NCI-H128 (cell line): ENCODE measurements around the gene YWHAB.

Experiments used
- DNase-seq: peaks from one replicate; lab custom pipeline; 2025; ENCODE audit not compliant: unreplicated experiment; lab: John Stamatoyannopoulos, UW

Gene YWHAB

DNA sequence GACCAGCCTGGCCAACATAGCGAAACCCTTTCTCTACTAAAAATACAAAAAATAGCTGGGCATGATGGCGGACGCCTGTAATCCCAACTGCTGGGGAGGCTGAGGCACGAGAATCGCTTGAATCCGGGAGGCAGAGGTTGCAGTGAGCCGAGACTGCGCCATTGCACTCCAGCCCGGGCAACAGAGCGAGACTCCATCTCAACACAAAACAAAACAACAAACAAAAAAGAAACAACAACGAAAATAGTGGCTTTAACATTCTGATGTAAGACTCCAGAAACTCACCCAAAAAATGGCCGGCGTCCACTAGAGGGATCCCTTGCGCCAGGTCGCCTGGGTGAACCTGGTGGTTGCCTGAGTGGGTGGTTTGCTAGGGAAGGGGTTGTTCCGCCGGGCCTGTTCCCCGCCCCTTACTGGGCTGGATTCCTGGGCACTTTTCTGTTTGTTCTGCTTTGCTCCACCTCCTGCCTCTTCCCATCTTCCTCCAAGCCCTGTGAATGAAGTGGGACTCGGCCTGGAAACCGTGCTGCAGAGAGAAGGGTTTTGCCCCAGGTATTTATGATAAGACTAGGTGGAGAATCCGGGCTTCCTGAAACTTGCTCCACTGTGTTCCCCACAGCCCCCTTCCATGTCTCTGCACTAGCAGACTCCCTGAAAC is 25.9 kb downstream of the YWHAB start:
- DNase-seq, result no peak

DNA sequence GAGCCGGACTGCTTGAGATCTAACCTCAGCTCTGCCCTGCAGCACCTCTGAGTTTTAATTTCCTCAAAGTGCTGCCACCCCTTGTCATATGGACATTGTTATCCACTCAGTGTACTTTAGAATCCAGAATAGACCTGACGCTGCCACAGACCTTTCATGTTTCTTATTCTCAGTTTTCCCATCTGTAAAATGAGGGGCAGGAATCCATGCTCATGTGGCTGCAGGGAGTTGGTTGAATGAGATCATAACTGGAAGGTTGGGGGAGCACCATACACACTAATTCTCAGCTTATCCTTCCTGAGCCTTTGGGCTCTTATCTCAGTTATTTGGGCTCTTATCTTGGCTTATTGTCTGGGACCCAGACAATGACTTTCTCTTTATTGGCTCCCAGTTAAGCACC is 26.7 kb downstream of the YWHAB start:
- DNase-seq, result no peak

GRCh38 chr20:44914924-44915323 is 29.4 kb downstream of the YWHAB start:
- no peak for DNase-seq

GRCh38 chr20:44916586-44916985 is 31.1 kb downstream of the YWHAB start:
- DNase-seq, result no peak

GRCh38 chr20:44917399-44917798 is 31.9 kb downstream of the YWHAB start:
- DNase-seq, result no peak

DNA sequence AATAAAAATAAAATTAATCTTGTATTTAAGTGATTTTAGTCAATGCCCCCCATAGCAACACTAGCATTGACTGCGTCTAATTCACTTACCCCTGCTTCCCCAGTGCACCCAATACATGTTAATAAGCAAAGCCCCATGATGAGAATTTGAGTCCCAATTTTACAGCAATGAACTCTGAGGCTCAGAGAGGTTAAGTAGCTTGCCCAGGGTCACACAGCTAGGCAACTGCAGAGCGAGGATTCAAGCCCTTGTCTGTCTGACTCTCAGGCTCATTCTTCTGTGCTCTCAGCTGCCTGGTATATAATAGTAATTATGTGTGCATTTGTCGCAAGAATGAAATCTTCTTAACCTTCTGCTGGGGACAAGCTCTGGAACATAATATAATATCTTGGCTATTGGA is 32.8 kb downstream of the YWHAB start:
- DNase-seq, result no peak

GRCh38 chr20:44918761-44919160 is 33.3 kb downstream of the YWHAB start:
- no peak for DNase-seq

DNA sequence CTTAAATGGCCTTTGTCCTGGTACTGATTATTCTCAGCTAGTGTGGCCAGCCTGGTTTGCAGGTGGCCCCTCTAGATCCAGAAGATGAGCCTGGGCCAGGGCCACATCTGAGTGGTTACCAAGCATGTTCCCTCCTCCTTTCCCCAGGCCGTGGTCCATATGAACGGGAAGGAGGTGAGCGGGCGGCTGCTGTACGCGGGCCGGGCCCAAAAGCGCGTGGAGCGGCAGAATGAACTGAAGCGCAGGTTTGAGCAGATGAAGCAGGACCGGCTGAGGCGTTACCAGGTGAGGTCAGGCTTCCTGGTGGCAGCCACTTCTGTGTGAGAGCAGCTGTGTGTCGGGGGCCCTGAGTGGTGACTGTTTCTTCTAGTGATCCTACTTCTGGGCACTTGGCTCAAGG is 35.9 kb downstream of the YWHAB start:
- DNase-seq, result no peak

- no peak for DNase-seq
These were observed 39.0 kb downstream of the YWHAB start for GRCh38 chr20:44924541-44924940.

- DNase-seq, result no peak
These were observed 43.1 kb downstream of the YWHAB start for GRCh38 chr20:44928595-44928994.

DNA sequence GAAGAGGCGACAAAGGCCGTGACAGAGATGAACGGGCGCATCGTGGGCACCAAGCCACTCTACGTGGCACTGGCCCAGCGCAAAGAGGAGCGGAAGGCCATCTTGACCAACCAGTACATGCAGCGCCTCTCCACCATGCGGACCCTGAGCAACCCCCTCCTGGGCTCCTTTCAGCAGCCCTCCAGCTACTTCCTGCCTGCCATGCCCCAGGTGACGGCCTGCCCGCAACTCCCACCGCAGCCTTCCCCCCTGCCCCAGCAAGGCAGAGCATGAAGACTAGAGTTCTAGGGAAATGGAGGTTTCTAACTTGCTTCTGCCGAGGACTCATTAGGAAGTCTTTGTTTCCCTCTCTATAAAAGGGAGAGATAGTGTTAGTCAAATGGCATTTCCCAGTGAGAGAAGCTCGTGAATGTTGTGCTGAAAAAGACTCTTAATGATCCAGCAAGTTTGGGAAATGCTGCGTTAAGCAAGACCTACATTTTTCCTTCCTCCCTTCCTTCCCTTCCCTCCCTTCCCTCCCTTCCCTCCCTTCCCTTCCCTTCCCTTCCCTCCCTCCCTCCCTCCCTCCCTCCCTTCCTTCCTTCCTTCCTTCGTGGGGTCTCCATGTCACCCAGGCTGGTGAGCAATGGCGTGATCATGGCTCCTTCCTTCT is 45.1 kb downstream of the YWHAB start:
- DNase-seq, result no peak

DNA sequence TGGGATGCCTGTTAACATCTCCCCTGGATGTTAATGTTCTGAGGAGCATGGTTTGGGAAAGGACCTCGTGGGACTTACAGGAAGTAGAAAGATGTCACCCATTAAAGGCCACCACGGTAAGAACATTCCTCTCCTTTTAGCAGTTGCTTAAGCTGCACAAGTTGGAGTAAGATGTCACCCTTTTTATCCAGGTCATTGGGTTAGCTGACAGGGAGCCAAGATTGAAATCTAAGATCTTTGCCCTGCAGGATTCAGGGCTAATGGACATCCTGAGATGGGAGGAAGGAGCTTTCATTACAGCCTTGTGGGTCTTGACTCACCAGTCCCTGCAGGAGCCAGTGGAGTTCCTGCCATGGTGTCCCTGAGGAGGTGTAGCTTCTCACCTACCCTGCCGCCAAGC is 46.4 kb downstream of the YWHAB start:
- no peak for DNase-seq

GRCh38 chr20:44932916-44933315 is 47.4 kb downstream of the YWHAB start:
- DNase-seq, result no peak

GRCh38 chr20:44936510-44936909 is 51.0 kb downstream of the YWHAB start:
- no peak for DNase-seq

- DNase-seq, result no peak
These were observed 53.1 kb downstream of the YWHAB start for GRCh38 chr20:44938637-44939036.

GRCh38 chr20:44941120-44941691 is 55.7 kb downstream of the YWHAB start:
- no peak for DNase-seq

DNA sequence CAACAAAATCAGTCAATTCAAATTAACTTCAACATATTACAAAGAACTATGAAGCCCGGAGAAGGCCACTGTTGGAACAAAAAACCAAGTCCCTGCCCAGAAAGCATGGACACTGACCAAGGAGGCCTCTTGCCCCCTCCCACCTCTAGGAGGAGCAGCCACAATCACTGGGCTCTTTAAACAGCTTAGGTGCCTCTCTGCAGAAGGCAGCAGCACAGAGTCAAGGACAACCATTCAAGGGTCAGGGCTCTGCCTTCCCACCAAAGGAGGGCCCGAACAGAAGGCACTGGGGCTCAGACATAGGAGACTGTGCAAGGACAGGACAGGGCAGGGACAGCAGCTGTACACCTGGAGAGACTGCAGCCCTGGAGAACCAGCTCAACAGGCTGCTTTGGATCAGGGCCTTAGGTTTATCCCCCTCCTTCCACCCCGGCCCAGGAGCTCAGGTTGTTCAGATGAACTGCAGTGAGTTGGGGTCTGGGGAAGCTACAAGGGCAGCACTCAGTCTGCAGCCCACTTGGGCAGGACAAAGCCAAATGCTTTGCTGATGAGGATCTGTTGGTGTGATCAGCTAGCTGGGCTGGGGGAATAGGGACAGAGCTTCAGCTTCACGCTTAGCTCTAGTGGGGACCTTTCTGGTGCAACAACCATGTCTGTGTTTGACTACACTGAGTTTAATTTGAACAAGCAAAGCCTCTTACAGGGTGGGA is 56.9 kb downstream of the YWHAB start:
- no peak for DNase-seq

GRCh38 chr20:44943828-44944227 is 58.3 kb downstream of the YWHAB start:
- no peak for DNase-seq

DNA sequence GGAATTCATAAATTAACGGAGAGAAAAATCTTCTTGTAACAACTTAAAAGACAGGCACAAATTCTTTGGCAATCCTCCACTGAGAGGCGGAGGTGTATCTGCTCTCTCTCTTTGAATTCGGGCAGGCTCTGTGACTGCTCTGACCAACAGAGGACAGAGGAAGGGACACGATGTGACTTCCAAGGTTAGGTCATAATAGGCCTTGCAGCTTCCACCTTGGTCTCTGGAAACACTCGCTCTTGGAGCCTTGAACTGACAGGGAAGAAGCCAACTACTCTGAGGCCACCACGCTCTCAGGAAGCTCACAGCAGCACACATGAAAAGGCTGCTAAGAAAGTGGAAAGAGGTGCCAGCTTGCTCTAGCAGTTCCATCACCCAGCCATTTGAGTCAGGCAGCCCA is 59.8 kb downstream of the YWHAB start:
- no peak for DNase-seq

DNA sequence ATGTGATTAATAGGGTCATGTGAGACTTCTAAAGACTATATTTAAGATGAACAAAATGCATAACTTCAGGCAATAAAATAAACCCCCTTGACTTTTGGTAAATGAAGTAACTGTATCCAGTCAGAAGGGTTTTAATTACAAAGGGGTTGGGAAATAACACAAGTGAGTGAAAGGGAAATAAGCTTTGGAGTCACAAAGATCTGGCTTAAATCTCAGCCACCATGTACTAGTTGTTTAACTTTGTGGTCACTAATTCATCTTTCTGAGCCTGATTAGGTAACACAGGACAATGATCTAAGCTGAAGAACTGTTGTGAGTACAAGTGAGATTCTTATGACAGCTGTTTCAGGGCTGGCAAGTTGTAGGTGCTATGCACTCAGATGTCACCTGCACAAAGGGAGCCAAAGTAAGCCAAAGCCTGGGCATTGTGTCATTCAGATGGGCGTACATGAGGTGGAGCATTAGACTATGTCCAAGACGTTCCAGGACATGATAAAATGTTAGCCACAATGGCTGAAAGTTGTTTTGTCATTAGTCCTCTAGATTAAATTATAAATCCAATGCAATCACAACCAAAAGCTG is 60.9 kb downstream of the YWHAB start:
- no peak for DNase-seq

DNA sequence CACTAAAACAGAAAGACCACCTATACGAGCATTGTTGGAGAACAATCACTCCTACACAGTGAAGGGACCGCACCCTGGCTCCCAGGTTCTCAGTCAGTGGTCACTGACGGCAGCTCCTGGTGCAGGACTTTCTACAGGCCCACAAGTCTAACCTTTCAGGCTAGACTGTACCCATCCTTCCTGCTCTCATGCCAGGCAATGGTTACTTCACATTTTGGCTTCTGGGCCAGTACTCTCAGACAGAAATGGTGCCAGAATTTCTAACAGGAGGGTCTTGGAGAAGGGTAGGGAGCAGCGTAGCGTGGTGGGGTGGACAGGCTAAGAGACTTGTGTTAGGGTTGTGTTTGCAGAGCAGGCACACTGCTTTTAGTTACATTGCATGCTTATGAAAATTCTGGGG is 62.6 kb downstream of the YWHAB start:
- no peak for DNase-seq

DNA sequence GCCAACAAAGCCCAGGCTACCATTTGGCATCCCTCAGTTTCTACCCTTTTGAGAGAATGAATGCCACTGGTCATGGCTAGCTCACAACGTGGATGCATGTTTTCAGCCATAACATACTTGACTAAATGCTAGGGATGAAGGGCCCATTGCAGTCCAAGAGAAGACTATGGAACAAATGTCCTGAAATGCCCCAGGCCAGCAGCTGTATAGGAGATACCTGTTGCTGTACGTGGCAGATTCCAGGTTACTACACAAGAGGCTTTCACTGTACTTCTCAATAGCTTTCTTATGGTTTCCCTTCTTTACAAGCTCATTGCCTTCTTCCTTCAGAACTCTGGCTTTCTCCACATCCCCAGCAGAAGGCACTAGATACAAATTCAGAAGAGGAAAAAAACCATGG is 63.0 kb downstream of the YWHAB start:
- DNase-seq, result no peak
